ENCODE results near the gene F2. TPM values are rescaled to one million over a fixed set of nuclear protein-coding genes. Genes with fewer than 3 reads are reported as not detected.
A peak's percentile ranks its signal among the peaks of the same experiment; 100 is the strongest.

F2 gene
- total RNA-seq, 1 donor = under 0.01 TPM

Small RNA genes lying within 50 kb of the gene (small RNA-seq; reads per million reads assigned to genes)
- gene MIR5582 = 2.2 reads per million, percentile 70 among the genes with 10 or more reads in this experiment
- not detected for gene RF00573
- gene SNORD67 = 1,284 reads per million, percentile 99 among the genes with 10 or more reads in this experiment

Other genes starting within 250 kb of the F2 start
- gene AMBRA1, start 125.2 kb upstream of the F2 start, total RNA-seq = 53.9 TPM
- 7.5 TPM for gene HARBI1, start 102.0 kb upstream of the F2 start, total RNA-seq
- gene ATG13, start 101.7 kb upstream of the F2 start, total RNA-seq = 55.2 TPM
- 50.4 TPM for gene ARHGAP1, start 18.6 kb upstream of the F2 start, total RNA-seq
- 11.6 TPM for gene ZNF408, start 18.2 kb upstream of the F2 start, total RNA-seq
- gene CKAP5, start 127.1 kb downstream of the F2 start, total RNA-seq = 24.2 TPM
- 7.5 TPM for gene LRP4, start 199.3 kb downstream of the F2 start, total RNA-seq
- gene CSTPP1, start 217.5 kb downstream of the F2 start, total RNA-seq = 52.8 TPM

Measured in hematopoietic multipotent progenitor cell (in vitro differentiated cells).